ENCODE data around the gene HPN.
"Not testable (repeated sequence)": the region's sequence is repeated elsewhere in the genome, so short reads cannot be mapped to it uniquely, and the experiment has no call there.

HPN gene

GRCh38 chr19:35006999-35007365 lies 34.5 kb upstream of the HPN start:
- Histone ChIP-seq H3K9ac (ENCODE audit: low read depth, low read length, poor library complexity, severe bottlenecking) (no peak overlapping the region), H3K9me3 (ENCODE audit: insufficient read depth, low read depth, low read length) (no peaks in the 10 kb centered on the region), H3K27me3 (ENCODE audit: insufficient read depth, low read length, poor library complexity, severe bottlenecking) (no peaks in the 10 kb centered on the region), H3K4me2 (ENCODE audit: low read depth, low read length, poor library complexity, severe bottlenecking) (no peak overlapping the region), H3K4me1 (ENCODE audit: insufficient read depth, low read length, poor library complexity, severe bottlenecking) (peaks cover 17% of the 10 kb centered on the region), H3K9me2 (replicated peaks; ENCODE audit: low read depth, low read length) (no peaks in the 10 kb centered on the region), H3F3A (ENCODE audit: low read depth) (no peaks in the 10 kb centered on the region), H4K20me1 (ENCODE audit: insufficient read depth, low read length, poor library complexity, severe bottlenecking) (peaks cover 46% of the 10 kb centered on the region), H2AFZ (ENCODE audit: low read length) (no peak overlapping the region), H3K79me2 (ENCODE audit: insufficient read depth, low read length) (peaks cover 51% of the 10 kb centered on the region), H3K4me3 (ENCODE audit: low read length, poor library complexity, severe bottlenecking) (no peak overlapping the region), H3K36me3 (ENCODE audit: insufficient read depth, low read length) (peaks cover 30% of the 10 kb centered on the region; the same call in 1 of the 2 replicates)
- TF ChIP-seq EZH2phosphoT487 (IDR thresholded peaks at IDR 0.05; ENCODE audit: borderline replicate concordance), result no peak
- no peak for TF ChIP-seq CTCF (conservative IDR thresholded peaks at IDR 0.05; ENCODE audit: low read length)

GRCh38 chr19:35007427-35007826 lies 34.1 kb upstream of the HPN start:
- not testable (repeated sequence) for H3K9me3 ChIP-seq (ENCODE audit: insufficient read depth, low read depth, low read length); H3K9me2 ChIP-seq (replicated peaks; ENCODE audit: low read depth, low read length); H3K27me3 ChIP-seq (ENCODE audit: insufficient read depth, low read length, poor library complexity, severe bottlenecking); H3K4me2 ChIP-seq (ENCODE audit: low read depth, low read length, poor library complexity, severe bottlenecking); H3K4me3 ChIP-seq (ENCODE audit: low read length, poor library complexity, severe bottlenecking); H3K9ac ChIP-seq (ENCODE audit: low read depth, low read length, poor library complexity, severe bottlenecking); H2AFZ ChIP-seq (ENCODE audit: low read length); H3F3A ChIP-seq (ENCODE audit: low read depth)
- H4K20me1 ChIP-seq (ENCODE audit: insufficient read depth, low read length, poor library complexity, severe bottlenecking), result peaks cover 43% of the 10 kb centered on the region
- H3K4me1 ChIP-seq (ENCODE audit: insufficient read depth, low read length, poor library complexity, severe bottlenecking), result peaks cover 14% of the 10 kb centered on the region
- H3K79me2 ChIP-seq (ENCODE audit: insufficient read depth, low read length), result peaks cover 47% of the 10 kb centered on the region
- peaks cover 34% of the 10 kb centered on the region; the same call in 1 of the 2 replicates for H3K36me3 ChIP-seq (ENCODE audit: insufficient read depth, low read length)

DNA sequence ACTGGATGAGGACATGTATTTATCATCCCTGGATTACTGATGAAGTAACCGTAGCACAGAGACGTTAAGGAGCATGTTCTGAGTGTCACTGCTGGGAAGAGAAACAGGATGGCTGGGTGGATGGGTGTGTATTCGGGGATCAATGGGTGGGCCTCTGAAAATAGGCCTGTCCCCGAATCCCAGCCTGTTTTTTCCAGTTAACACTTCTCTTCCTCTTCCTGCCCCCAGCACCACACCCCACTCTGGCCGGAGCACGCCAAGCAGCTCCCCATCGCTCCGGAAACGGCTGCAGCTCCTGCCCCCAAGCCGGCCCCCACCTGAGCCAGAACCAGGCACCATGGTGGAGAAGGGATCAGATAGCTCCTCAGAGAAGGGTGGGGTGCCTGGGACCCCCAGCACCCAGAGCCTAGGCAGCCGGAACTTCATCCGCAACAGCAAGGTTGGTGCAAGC lies 32.6 kb upstream of the HPN start:
- H3K4me3 ChIP-seq (ENCODE audit: low read length, poor library complexity, severe bottlenecking), result no peak overlapping the region
- no peak overlapping the region for H3K4me2 ChIP-seq (ENCODE audit: low read depth, low read length, poor library complexity, severe bottlenecking)
- H3K36me3 ChIP-seq (ENCODE audit: insufficient read depth, low read length), result peaks cover 37% of the 10 kb centered on the region; the same call in 1 of the 2 replicates
- H3K9ac ChIP-seq (ENCODE audit: low read depth, low read length, poor library complexity, severe bottlenecking), result no peak overlapping the region
- peaks cover 32% of the 10 kb centered on the region for H3K79me2 ChIP-seq (ENCODE audit: insufficient read depth, low read length)
- H2AFZ ChIP-seq (ENCODE audit: low read length), result no peak overlapping the region
- H3K27me3 ChIP-seq (ENCODE audit: insufficient read depth, low read length, poor library complexity, severe bottlenecking), result no peaks in the 10 kb centered on the region
- H3K9me2 ChIP-seq (replicated peaks; ENCODE audit: low read depth, low read length), result no peaks in the 10 kb centered on the region
- peaks cover 7% of the 10 kb centered on the region for H3K4me1 ChIP-seq (ENCODE audit: insufficient read depth, low read length, poor library complexity, severe bottlenecking)
- peaks cover 36% of the 10 kb centered on the region for H4K20me1 ChIP-seq (ENCODE audit: insufficient read depth, low read length, poor library complexity, severe bottlenecking)
- no peak for TF ChIP-seq CTCF (conservative IDR thresholded peaks at IDR 0.05; ENCODE audit: low read length)
- TF ChIP-seq EZH2phosphoT487 (IDR thresholded peaks at IDR 0.05; ENCODE audit: borderline replicate concordance), result no peak
- H3F3A ChIP-seq (ENCODE audit: low read depth), result no peaks in the 10 kb centered on the region
- no peaks in the 10 kb centered on the region for H3K9me3 ChIP-seq (ENCODE audit: insufficient read depth, low read depth, low read length)

Data from Loucy (cell line).